Colonic mucosa (tissue), 4 donors: ENCODE data around the gene MON2. TPM values are rescaled to one million over a fixed set of nuclear protein-coding genes. Genes with fewer than 3 reads are reported as not detected.
A peak's percentile ranks its signal among the peaks of the same experiment; 100 is the strongest.

Source experiments
- DNase-seq: peaks from one replicate; pipeline ENCODE4 v3.0.0-alpha.2; 2020
- H3K27ac ChIP-seq: fragments of 200-600 bp; one replicate; pipeline ENCODE4 v1.8.0; 2021
- H3K27me3 ChIP-seq: fragments of 200-600 bp; one replicate; pipeline ENCODE4 v1.8.0; 2021
- H3K36me3 ChIP-seq: fragments of 200-600 bp; one replicate; pipeline ENCODE4 v1.8.0; 2021
- H3K4me1 ChIP-seq: fragments of 200-600 bp; one replicate; pipeline ENCODE4 v1.8.0; 2021; ENCODE audit warnings: mild to moderate bottlenecking
- H3K4me3 ChIP-seq: fragments of 200-600 bp; one replicate; pipeline ENCODE4 v1.8.0; 2021
- H3K9ac ChIP-seq, 2 donors: one replicate each; pipeline ENCODE4 v1.7.0; 2013; ENCODE audit warnings: control low read depth in 2 of 2, low read depth in 2 of 2, low read length in 2 of 2
- H3K9me3 ChIP-seq: fragments of 200-600 bp; one replicate; pipeline ENCODE4 v1.8.0; 2021
- intact Hi-C: fragments of 100-400 bp; cut with DNase I; formaldehyde crosslinking; loops from one replicate; pipeline ENCODE4 v1.14.1; 2022
- total RNA-seq, 2 donors: library from RNA; stranded (reverse); fragmentation: NEBNext Ultra II Directional in 1 of 2; extraction: Animal tissue kit (Norgen Biotek cat#: 25700) in 1 of 2; gene quantifications; one replicate each; pipeline ENCODE4 v1.2.1, GENCODE V29; 2021
- TF ChIP-seq, protein P1 (sequence below): fragments of 200-600 bp; IDR thresholded peaks from one replicate; pipeline ENCODE4 v1.8.0; 2022; ENCODE audit warnings: antibody characterized with exemption, mild to moderate bottlenecking
- donor health status: healthy.
- donor health status: DM: no; HTN: no; CAD: no.
- donor health status: DM: no; HTN: no; CAD: no.

The MON2 gene
- total RNA-seq, 2 donors from 2014 or later = 50.4 to 53.0 TPM

DNA sequence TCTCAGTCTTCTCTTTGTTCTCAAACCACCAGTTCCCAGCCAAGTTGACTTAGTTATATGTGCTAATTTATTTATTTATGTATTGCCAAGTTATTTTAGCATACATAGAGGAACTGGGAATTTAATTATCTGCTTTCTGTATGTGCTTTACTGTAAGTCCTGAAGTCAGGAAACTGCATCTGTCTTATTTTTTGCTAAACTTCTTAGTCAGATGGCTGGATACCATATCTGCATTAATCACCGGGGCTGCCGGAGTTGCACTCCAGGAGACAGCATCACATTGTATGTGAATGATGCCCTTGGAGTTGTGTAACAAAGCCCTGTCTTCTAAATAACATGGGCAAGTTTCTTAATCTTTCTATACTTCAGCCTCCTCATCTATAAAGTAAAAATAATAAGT is 96.2 kb downstream of the MON2 start:
- TF ChIP-seq, protein P1, sequence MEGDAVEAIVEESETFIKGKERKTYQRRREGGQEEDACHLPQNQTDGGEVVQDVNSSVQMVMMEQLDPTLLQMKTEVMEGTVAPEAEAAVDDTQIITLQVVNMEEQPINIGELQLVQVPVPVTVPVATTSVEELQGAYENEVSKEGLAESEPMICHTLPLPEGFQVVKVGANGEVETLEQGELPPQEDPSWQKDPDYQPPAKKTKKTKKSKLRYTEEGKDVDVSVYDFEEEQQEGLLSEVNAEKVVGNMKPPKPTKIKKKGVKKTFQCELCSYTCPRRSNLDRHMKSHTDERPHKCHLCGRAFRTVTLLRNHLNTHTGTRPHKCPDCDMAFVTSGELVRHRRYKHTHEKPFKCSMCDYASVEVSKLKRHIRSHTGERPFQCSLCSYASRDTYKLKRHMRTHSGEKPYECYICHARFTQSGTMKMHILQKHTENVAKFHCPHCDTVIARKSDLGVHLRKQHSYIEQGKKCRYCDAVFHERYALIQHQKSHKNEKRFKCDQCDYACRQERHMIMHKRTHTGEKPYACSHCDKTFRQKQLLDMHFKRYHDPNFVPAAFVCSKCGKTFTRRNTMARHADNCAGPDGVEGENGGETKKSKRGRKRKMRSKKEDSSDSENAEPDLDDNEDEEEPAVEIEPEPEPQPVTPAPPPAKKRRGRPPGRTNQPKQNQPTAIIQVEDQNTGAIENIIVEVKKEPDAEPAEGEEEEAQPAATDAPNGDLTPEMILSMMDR = no peak
- Histone ChIP-seq H3K4me3 (no peak overlapping the region), H3K27ac (no peak overlapping the region), H3K27me3 (no peaks in the 10 kb centered on the region), H3K9ac (no peak overlapping the region), H3K36me3 (no peaks in the 10 kb centered on the region), H3K4me1 (no peaks in the 10 kb centered on the region), H3K9me3 (no peaks in the 10 kb centered on the region)
- no peak for DNase-seq
- intact Hi-C loops = no loop called here

DNA sequence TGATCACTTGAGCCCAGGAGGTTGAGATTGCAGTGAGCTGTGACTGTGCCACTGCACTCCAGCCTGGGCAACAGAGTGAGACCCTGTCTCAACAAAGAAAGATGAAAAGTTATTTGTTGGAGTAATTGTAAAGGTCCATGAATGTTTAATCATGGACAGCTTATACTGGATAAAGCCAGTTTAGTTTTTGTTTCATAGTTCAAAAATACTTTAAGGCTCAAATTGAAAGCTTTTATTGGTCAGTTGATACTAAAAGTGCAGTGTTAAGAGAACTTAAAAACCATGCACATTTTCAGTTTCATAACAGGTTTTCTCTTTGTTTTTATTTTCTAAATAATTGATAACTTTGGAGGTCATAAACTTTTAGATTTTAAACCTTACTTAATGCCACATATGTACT is 108.4 kb downstream of the MON2 start:
- Histone ChIP-seq H3K27me3 (no peaks in the 10 kb centered on the region), H3K4me1 (no peaks in the 10 kb centered on the region), H3K36me3 (no peaks in the 10 kb centered on the region), H3K27ac (no peak overlapping the region), H3K9me3 (no peaks in the 10 kb centered on the region), H3K9ac (no peak overlapping the region), H3K4me3 (no peak overlapping the region)
- intact Hi-C loops = no loop called here
- no peak for DNase-seq
- TF ChIP-seq, protein P1 = no peak

DNA sequence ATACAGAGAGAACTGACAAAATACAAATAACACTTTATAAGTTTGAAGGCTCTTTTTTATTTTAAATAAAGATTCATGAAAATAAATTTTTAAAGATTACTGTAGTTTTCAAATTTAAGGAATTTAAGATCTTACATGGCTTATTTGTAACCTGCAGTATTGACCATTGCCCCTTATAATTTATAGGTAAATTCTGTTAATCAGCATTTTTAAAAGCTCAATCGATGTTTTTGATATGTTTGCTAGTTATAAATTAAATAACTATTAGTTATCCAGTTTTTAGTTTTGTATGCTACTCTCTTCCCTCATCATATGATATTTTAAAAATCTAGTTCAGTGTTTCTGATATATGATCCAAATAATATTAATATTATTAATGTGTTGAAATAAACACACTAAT is 109.9 kb downstream of the MON2 start:
- Histone ChIP-seq H3K9ac (no peak overlapping the region), H3K27me3 (no peaks in the 10 kb centered on the region), H3K27ac (no peak overlapping the region), H3K9me3 (no peaks in the 10 kb centered on the region), H3K4me3 (no peak overlapping the region), H3K4me1 (no peaks in the 10 kb centered on the region), H3K36me3 (no peaks in the 10 kb centered on the region)
- no peak for DNase-seq
- TF ChIP-seq, protein P1 = no peak
- intact Hi-C loops = no loop called here

DNA sequence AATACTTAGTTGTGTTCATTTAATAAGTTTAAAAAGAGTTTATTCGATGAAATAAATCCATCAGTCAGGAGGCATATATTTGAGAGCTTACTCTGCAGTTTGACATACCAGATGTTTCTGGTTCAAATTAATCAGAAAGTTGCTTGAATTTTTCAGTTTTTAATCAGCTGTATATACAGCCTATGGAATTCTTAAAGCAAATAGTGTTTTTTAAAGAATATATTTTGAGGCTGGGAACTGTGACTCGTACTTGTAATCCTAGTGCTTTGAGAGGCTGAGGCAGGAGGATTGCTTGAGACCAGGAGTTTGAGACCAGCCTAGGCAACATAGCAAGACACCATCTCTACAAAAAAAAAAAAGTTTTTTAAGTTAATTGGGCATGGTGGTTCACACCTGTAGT is 112.1 kb downstream of the MON2 start:
- no peak for DNase-seq
- Histone ChIP-seq H3K27me3 (no peaks in the 10 kb centered on the region), H3K9me3 (no peaks in the 10 kb centered on the region), H3K9ac (no peak overlapping the region), H3K27ac (no peak overlapping the region), H3K4me1 (no peaks in the 10 kb centered on the region), H3K36me3 (no peaks in the 10 kb centered on the region), H3K4me3 (no peak overlapping the region)
- intact Hi-C loops = no loop called here
- TF ChIP-seq, protein P1 = no peak

DNA sequence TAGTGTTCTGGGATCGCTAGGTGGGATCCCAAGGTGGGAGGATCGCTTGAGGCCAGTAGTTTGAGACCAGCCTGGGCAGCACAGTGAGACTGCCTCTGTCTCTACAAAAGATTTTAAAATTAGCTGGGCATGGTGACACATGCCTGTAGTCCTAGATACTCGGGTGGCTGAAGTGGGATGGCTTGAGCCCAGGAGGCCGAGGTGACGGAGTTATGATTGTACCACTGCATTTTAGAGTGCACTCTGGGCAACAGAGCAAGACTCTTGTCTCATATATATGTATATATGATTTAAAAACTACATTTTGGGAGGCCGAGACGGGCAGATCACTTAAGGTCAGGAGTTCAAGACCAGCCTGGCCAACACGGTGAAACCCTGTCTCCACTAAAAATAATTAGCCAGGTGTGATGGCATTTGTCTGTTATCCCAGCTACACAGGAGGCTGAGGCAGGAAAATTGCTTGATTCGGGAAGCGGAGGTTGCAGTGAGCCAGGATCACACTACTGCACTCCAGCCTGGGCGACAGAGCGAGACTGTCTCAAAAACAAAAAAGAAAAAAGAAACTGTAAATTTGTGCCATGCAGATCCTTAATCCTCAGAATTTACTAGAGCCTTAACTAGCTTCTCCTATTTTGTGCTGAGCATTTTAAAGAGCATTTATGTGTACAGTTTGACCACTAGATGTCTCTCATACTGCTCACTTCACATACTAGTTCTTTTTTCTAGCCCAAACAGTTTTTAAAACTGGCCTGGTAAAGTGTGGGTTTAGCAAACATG is 114.8 kb downstream of the MON2 start:
- DNase-seq = no peak
- H3K9ac ChIP-seq = no peak overlapping the region
- H3K9me3 ChIP-seq = no peaks in the 10 kb centered on the region
- TF ChIP-seq, protein P1 = peak; percentile 50
- no peaks in the 10 kb centered on the region for H3K27me3 ChIP-seq
- no peaks in the 10 kb centered on the region for H3K36me3 ChIP-seq
- no peak overlapping the region for H3K27ac ChIP-seq
- H3K4me1 ChIP-seq = no peaks in the 10 kb centered on the region
- intact Hi-C loops = loop anchor here (2.0 kb wide), 1 partner anchor 211 kb away; no protein-coding TSS in a partner anchor
- H3K4me3 ChIP-seq = no peak overlapping the region
